GM12865 (cell line): ENCODE measurements around the gene CPNE9.
A peak's percentile ranks its signal among the peaks of the same experiment; 100 is the strongest.

ENCODE experiments used
- DNase-seq: peaks from one replicate; pipeline ENCODE4 v3.0.0; 2010; ENCODE audit warnings: low read depth
- H3K4me3 ChIP-seq: 2 replicates; pipeline ENCODE4 v1.5.1; 2011; ENCODE audit warnings: mild to moderate bottlenecking, low read depth, low read length, control low read depth
- TF ChIP-seq, protein P1 (sequence below): IDR thresholded peaks from 2 replicates; pipeline ENCODE4 v1.5.1; 2011; ENCODE audit warnings: low read length, control low read depth, low read depth, inconsistent platforms; ENCODE audit not compliant: insufficient read depth; ENCODE audit errors: missing control alignments

The CPNE9 gene

DNA sequence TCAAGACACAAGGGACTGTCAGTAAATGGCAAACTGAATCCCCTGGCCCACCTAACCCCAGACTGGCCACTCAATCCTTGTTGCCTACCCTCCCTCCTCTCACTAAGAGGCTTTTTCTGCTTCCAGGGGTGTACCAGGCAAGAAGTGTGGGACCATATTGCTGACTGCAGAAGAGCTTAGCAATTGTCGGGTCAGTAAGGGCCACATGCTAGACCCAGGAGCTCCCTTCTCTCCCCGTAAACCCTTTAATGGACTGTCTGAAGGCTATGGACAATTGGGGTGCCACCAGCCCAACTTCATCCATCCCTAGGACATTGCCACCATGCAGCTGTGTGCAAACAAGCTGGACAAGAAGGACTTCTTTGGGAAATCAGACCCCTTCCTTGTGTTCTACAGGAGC, 8.8 kb downstream of the CPNE9 start:
- DNase-seq: no peak
- TF ChIP-seq, protein P1, sequence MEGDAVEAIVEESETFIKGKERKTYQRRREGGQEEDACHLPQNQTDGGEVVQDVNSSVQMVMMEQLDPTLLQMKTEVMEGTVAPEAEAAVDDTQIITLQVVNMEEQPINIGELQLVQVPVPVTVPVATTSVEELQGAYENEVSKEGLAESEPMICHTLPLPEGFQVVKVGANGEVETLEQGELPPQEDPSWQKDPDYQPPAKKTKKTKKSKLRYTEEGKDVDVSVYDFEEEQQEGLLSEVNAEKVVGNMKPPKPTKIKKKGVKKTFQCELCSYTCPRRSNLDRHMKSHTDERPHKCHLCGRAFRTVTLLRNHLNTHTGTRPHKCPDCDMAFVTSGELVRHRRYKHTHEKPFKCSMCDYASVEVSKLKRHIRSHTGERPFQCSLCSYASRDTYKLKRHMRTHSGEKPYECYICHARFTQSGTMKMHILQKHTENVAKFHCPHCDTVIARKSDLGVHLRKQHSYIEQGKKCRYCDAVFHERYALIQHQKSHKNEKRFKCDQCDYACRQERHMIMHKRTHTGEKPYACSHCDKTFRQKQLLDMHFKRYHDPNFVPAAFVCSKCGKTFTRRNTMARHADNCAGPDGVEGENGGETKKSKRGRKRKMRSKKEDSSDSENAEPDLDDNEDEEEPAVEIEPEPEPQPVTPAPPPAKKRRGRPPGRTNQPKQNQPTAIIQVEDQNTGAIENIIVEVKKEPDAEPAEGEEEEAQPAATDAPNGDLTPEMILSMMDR: no peak
- no peak overlapping the region for H3K4me3 ChIP-seq

DNA sequence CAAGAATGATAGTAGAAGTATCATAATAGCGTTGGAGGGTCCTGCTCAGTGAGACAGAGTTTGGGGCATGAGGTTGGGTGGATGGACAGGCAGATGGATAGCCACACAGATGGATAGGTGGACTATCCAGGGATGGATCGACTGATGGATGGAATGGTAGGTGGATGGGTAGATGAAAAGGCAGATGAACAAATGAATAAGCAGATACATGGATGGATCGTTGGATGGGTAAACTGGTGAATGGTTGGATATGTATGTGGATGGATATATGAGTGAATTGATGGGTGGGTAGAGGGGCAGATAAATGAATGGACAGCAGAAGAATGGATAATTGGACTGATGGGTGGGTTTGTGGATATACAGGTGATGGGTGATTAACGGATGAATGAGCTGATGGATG, 9.5 kb downstream of the CPNE9 start:
- TF ChIP-seq, protein P1: no peak
- no peak for DNase-seq
- no peak overlapping the region for H3K4me3 ChIP-seq

DNA sequence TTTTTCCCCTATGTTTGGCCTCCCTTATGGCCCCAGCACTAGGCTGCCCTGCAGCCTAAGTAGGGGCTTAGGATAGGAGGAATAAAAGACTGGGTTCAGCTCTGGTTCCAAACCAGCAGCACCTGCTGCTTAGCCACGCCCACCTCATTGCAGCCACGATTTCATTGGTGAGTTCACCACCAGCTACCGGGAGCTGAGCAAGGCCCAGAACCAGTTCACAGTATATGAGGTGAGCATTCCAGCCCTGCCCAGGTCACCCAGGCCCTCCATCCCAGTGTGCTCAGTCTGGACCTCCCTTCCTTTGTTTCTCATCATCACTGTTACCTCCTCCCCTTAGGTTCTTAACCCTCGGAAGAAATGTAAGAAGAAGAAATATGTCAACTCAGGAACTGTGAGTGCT, 11.5 kb downstream of the CPNE9 start:
- no peak for DNase-seq
- TF ChIP-seq, protein P1: no peak
- no peak overlapping the region for H3K4me3 ChIP-seq

DNA sequence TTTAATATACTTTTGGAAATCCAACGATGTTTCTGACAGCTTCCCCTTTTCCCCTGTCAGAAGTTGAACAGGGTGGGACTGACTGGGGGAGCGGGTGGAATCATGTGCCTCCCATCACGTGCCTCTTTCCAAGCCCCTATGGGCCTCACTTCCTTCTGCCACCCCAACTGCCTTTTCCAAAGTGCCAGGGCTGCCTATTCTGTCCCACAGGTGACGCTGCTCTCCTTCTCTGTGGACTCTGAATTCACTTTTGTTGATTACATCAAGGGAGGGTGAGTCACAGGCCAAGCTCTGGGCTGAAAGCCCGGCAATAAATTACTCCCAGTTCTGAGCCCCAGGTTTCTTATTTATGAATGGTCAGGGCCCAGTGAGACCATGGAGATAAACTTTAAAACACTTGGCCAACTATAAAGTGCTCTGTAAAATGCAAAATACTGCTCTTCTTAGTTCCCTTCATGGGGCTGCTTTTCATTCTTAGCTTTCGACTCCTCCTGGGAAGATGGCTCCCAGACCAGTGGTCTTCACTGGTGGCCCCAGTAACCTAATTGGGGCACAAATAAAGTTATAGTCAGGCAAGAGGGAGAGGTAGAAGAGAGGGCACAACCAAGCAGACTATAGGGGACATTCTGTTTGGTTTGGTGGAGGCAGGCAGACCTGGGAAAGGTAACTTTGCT, 12.3 kb downstream of the CPNE9 start:
- H3K4me3 ChIP-seq: no peak overlapping the region
- TF ChIP-seq, protein P1: peak; percentile 27
- DNase-seq: no peak

DNA sequence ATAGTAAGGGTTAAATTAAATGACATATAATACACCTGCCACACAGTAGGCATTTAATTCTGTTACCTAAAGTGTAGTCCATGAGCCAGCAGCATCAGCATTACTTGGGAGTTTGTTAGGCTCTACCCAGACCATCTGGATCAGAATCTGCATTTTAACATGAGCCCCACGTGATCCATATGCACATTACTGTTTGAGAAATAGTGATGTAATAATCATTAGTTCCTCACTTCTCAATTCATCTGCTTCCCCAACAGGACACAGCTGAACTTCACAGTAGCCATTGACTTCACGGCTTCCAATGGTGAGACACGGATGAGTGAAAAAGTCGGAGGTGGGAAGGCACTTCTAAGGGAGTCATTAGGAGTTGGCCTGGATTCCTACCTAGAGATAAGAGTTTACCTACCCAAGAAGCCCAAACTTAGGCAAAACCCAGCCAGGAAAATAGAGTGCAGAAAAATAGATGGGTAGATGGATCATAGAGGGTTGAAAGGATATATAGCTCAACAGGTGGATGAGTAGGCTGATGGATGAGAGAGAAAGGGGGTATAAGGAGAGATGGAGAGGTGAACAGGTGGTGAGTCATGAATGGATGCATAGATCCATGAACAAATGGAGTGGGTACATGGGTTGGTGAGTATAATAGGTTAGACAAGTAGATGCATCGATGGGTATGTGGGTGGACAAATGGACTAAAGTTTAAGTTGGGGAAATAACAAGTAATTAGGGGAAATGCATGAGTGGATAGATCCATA, 13.3 kb downstream of the CPNE9 start:
- TF ChIP-seq, protein P1: no peak
- no peak for DNase-seq
- no peak overlapping the region for H3K4me3 ChIP-seq

DNA sequence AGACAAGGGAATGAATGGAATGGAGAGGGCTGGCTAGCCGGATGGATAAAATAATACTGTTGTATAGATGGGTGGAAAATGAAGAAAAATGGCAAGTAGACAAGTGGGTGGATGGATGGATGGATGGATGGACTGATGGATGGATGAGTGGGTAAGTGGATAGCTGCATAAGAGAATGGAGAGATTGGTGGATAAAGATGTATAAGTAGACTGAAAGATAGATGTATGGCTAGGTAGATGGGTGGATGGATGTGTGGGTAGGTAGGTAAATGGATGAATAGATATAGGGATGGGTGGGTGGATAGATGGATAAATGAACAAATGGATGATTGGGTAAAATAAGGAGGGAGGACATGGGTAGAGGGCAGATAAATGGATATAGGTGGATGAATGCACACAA, 13.9 kb downstream of the CPNE9 start:
- H3K4me3 ChIP-seq: no peak overlapping the region
- no peak for DNase-seq
- TF ChIP-seq, protein P1: no peak

DNA sequence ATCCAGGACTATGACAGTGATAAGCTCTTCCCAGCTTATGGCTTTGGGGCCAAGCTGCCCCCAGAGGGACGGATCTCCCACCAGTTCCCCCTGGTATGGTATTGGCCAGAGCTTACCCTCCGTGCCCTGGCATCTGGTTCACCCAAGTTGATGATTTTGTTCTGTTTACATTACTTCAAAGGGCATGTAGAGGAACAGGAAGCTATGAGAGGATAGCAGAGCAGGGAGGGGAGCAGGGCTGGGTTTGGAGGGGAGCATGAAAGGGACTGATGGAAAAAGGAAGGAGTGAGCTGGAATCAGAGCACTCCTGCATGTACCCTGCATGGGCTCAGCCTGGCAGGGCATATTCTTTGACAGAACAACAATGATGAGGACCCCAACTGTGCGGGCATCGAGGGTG, 14.5 kb downstream of the CPNE9 start:
- TF ChIP-seq, protein P1: no peak
- H3K4me3 ChIP-seq: no peak overlapping the region
- DNase-seq: no peak
